ENCODE data around the gene OCIAD1.

GRCh38 chr4:48792348-48793006, 38.4 kb upstream of the OCIAD1 start:
- TF ChIP-seq EZH2 (IDR thresholded peaks at IDR 0.05; ENCODE audit: low read depth) = no peak
- TF ChIP-seq CTCF (conservative IDR thresholded peaks at IDR 0.05) = no peak
